GM06990 (cell line): ENCODE measurements around the gene TSTD2.

Source experiments
- DNase-seq: peaks from one replicate; pipeline ENCODE4 v3.0.0-alpha.2; 2011; ENCODE audit not compliant: insufficient read length; ENCODE audit errors: extremely low read depth
- H3K27me3 ChIP-seq: replicated peaks from 2 replicates; pipeline ENCODE4 v1.6.0; 2011; ENCODE audit warnings: low read length; ENCODE audit not compliant: control insufficient read depth, insufficient read depth
- H3K36me3 ChIP-seq: 2 replicates; pipeline ENCODE4 v1.5.1; 2011; ENCODE audit warnings: low read length; ENCODE audit not compliant: control insufficient read depth, insufficient read depth
- H3K4me3 ChIP-seq: replicated peaks from 2 replicates; pipeline ENCODE4 v1.5.1; 2011; ENCODE audit warnings: low read depth, mild to moderate bottlenecking, control low read depth, low read length
- TF ChIP-seq, protein P1 (sequence below): IDR thresholded peaks from 2 replicates; pipeline ENCODE4 v1.5.1; 2011; ENCODE audit warnings: low read length, control low read depth, mild to moderate bottlenecking, inconsistent platforms; ENCODE audit not compliant: insufficient read depth, poor library complexity, severe bottlenecking

TSTD2 gene

DNA sequence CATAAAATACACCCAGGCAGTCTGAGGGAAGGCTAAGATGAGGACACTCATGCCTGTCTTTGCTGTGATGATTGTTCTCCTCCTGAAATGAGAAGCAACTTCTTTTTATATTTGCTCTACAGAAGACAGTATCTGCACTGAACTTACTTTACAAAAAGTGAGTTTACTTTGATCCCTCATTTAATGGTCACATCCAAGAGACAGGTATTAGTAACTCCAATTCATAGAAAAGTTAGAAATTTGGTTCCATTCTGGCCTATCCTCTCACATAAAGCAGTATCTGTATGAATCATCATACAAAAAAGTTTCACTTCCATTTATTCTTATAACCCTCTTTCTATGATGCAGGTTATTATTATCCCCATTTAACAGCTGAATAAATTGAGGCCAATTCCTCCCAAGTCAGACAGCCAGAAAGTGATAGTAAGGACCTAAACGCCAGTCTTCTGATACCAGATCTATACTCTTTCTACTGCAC, 15.2 kb downstream of the TSTD2 start:
- H3K4me3 ChIP-seq: no peak overlapping the region
- TF ChIP-seq, protein P1, sequence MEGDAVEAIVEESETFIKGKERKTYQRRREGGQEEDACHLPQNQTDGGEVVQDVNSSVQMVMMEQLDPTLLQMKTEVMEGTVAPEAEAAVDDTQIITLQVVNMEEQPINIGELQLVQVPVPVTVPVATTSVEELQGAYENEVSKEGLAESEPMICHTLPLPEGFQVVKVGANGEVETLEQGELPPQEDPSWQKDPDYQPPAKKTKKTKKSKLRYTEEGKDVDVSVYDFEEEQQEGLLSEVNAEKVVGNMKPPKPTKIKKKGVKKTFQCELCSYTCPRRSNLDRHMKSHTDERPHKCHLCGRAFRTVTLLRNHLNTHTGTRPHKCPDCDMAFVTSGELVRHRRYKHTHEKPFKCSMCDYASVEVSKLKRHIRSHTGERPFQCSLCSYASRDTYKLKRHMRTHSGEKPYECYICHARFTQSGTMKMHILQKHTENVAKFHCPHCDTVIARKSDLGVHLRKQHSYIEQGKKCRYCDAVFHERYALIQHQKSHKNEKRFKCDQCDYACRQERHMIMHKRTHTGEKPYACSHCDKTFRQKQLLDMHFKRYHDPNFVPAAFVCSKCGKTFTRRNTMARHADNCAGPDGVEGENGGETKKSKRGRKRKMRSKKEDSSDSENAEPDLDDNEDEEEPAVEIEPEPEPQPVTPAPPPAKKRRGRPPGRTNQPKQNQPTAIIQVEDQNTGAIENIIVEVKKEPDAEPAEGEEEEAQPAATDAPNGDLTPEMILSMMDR: no peak
- H3K36me3 ChIP-seq: no peaks in the 10 kb centered on the region; the same call in 1 of the 2 replicates
- no peaks in the 10 kb centered on the region for H3K27me3 ChIP-seq
- DNase-seq: peak; percentile 36

DNA sequence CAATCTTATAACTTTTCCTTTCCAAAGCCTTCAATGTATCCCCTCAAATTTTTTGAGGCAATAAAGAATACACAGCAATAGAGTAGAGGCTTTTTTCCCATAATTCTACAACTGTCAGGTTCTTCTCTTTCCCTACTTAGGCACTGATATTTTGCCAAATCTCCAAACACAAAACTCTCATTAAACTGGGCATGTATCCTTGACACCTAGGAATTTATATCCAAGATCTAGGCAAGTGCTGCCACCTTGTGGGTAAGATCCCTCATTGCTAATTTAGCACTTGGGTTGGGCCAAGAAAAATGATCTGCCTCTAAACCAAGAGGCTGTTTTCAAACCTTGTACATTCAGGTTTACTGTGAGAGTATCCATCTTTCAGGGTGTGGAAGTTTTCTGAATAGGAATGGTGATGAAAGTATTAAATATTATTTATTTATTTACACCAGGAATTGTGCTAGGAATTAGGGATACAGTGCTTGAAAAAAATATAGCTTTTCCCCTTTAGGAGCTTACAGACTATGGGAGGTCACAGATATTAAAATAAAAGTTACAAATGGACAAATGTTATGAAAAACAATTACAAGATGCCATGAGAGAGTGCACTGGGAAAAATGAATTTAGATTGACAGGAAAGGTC, 17.6 kb downstream of the TSTD2 start:
- no peak overlapping the region for H3K4me3 ChIP-seq
- no peaks in the 10 kb centered on the region for H3K27me3 ChIP-seq
- DNase-seq: no peak
- peaks cover under 1% of the 10 kb centered on the region for H3K36me3 ChIP-seq
- TF ChIP-seq, protein P1: peak; percentile 72

DNA sequence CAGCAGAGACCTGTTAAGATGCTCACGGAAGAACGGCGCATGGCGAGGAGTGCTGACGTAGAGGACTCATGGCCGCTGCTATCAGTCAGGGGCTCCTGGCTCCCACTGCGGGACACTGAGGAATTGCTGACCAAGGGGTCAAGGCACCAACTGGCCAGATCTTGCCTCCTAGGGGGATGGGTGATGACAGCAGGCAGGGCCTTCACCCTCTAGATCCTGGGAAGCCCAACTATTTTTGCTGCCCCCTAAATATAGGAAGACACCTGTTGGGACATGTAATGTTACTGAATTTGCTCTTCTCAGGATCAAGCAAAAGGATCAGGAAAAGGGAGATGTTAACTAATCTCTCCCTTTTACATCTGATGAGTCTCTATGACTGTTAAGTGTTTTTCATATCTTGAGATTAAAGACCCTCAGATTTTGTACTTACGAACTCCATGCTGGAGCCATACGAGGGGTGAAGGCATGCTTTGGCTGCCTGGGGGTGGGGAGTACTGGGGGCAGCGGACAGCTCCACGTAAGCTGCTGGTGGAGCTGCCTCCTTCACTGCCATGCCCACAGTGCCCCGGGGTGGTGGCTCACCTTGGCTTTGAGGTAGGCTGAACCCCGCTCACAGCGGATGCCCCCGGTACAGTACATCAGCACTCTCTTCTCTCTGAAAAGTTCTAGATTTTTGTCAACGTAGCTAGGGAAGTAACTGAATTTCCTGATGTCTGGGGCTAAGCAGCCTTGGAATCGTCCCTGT, 28.1 kb downstream of the TSTD2 start:
- Histone ChIP-seq H3K27me3 (no peaks in the 10 kb centered on the region), H3K4me3 (no peak overlapping the region), H3K36me3 (peaks cover 21% of the 10 kb centered on the region)
- TF ChIP-seq, protein P1: no peak
- no peak for DNase-seq

DNA sequence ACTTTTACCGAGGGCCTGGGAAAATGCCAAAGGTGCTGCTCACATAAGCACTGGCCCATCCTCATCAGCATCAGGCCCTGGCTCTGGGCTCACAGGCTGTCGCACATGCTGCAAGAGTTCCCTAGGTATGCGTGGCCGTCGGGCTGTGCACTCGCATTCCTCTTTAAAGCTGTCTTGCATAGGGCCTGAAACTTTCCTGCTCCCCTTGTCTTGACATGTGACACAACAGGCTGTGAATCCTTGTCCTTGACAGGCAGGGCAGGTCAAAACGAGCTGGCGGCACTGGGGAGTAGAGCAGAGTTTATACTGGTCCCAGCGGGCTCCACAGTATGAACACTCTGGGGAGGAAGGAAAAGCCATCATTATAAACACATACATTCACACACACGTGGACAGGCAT, 30.7 kb downstream of the TSTD2 start:
- Histone ChIP-seq H3K36me3 (peaks cover 21% of the 10 kb centered on the region), H3K27me3 (no peaks in the 10 kb centered on the region), H3K4me3 (no peak overlapping the region)
- TF ChIP-seq, protein P1: no peak
- no peak for DNase-seq

DNA sequence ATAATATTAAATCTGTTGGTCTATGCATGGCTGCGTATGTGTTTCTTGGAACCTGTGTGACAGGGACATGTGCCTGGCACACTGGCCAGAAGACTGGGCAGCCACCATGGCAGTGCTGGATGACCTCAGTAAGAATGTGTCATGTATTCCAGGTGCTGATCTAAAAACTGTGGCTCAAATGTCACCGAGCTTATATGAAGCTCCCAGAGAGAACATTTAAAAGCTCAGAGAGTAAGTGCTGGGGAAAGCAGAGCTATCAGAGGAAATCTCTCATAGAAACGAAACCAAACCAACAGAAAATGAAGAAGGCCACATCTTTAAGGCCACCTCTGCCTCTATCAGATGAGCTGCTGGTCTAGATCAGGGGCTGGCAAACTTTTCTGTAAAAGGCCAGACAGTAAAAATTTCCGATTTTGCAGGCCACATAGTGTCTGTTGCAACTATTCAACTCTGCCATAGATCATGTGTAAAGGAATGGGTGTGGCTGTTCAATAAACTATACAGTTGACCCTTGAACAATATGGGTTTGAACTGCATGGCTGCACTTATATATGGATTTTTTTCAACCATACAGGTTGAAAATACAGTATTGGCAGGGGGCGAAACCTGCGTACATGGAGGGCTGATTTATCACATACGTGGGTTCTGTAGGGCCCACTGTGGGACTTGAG, 31.8 kb downstream of the TSTD2 start:
- Histone ChIP-seq H3K36me3 (peaks cover 21% of the 10 kb centered on the region), H3K27me3 (no peaks in the 10 kb centered on the region), H3K4me3 (no peak overlapping the region)
- DNase-seq: no peak
- TF ChIP-seq, protein P1: no peak
